K562 (cell line): ENCODE data around the gene SANBR. TPM values are rescaled to one million over a fixed set of nuclear protein-coding genes. Genes with fewer than 3 reads are reported as not detected.

Source experiments
- BRD9 ChIP-seq: fragments of 450-650 bp; IDR thresholded peaks from 2 replicates; pipeline ENCODE4 v1.6.1; 2018; ENCODE audit warnings: low read depth; ENCODE audit not compliant: partially characterized antibody
- CBX1 ChIP-seq: sonication (generic); IDR thresholded peaks from 2 replicates; pipeline ENCODE4 v1.6.1; 2016; ENCODE audit warnings: antibody characterized with exemption, low read depth, mild to moderate bottlenecking
- CBX8 ChIP-seq: fragments of 200-600 bp; sonication (generic); IDR thresholded peaks from 2 replicates; pipeline ENCODE4 v1.6.1; 2012; ENCODE audit warnings: borderline replicate concordance, mixed run types, low read depth, mild to moderate bottlenecking, moderate library complexity, mixed read lengths, low read length, control low read depth, inconsistent platforms; ENCODE audit not compliant: poor library complexity, severe bottlenecking; ENCODE audit errors: extremely low read depth
- CTCFL ChIP-seq: IDR thresholded peaks from 2 replicates; pipeline ENCODE4 v1.6.1; 2011; ENCODE audit warnings: borderline replicate concordance, low read depth, mild to moderate bottlenecking, moderate library complexity, low read length; ENCODE audit not compliant: insufficient read depth, poor library complexity, severe bottlenecking
- ETS2 ChIP-seq: IDR thresholded peaks from 2 replicates; pipeline ENCODE4 v1.6.1; 2016; ENCODE audit warnings: borderline replicate concordance, missing genetic modification characterization, mild to moderate bottlenecking, moderate library complexity, missing compliant biosample characterization; ENCODE audit not compliant: poor library complexity, severe bottlenecking
- HDAC1 ChIP-seq, 2 experiments: fragments of 450-650 bp; IDR thresholded peaks; 2 replicates each; pipeline ENCODE4 v1.6.1; 2016 to 2017; ENCODE audit warnings: inconsistent platforms in 1 of 2, mild to moderate bottlenecking in 1 of 2, moderate library complexity in 1 of 2
- KLF13 ChIP-seq: fragments of 450-650 bp; IDR thresholded peaks from 2 replicates; pipeline ENCODE4 v1.6.1; 2016; ENCODE audit warnings: missing genetic modification characterization, low read depth, mild to moderate bottlenecking, missing compliant biosample characterization, moderate library complexity, borderline replicate concordance
- MCM2 ChIP-seq: fragments of 450-650 bp; IDR thresholded peaks from 2 replicates; pipeline ENCODE4 v1.6.1; 2017; ENCODE audit warnings: low read depth, mild to moderate bottlenecking
- MCM3 ChIP-seq: fragments of 450-650 bp; IDR thresholded peaks from 2 replicates; pipeline ENCODE4 v1.6.1; 2016
- MEF2D ChIP-seq: conservative IDR thresholded peaks from 2 replicates; pipeline ENCODE4 v1.6.1; 2016; ENCODE audit warnings: low read depth, missing genetic modification characterization, missing compliant biosample characterization
- MEIS2 ChIP-seq: fragments of 450-650 bp; IDR thresholded peaks from 2 replicates; pipeline ENCODE4 v1.6.1; 2014; ENCODE audit warnings: mild to moderate bottlenecking; ENCODE audit not compliant: partially characterized antibody
- PTTG1 ChIP-seq: fragments of 450-650 bp; IDR thresholded peaks from 2 replicates; pipeline ENCODE4 v1.6.1; 2016; ENCODE audit warnings: low read depth, mild to moderate bottlenecking, missing genetic modification characterization, missing compliant biosample characterization
- SAP30 ChIP-seq: fragments of 200-600 bp; sonication (generic); IDR thresholded peaks from 2 replicates; pipeline ENCODE4 v1.6.1; 2012; ENCODE audit warnings: borderline replicate concordance, low read depth, mild to moderate bottlenecking, moderate library complexity, low read length, control low read depth, inconsistent platforms; ENCODE audit not compliant: insufficient read depth, poor library complexity, severe bottlenecking
- SRSF9 ChIP-seq: fragments of 200-400 bp; formaldehyde crosslinking; IDR thresholded peaks from 2 replicates; pipeline ENCODE4 v1.6.1; 2017; ENCODE audit warnings: low read depth, low read length, borderline replicate concordance
- TCF15 ChIP-seq: fragments of 250-450 bp; sonication (Bioruptor Pico); IDR thresholded peaks from 2 replicates; pipeline ENCODE4 v1.8.0; 2022; ENCODE audit warnings: moderate library complexity, mild to moderate bottlenecking, inconsistent platforms
- ZNF12 ChIP-seq: sonication (generic); formaldehyde crosslinking; IDR thresholded peaks from 2 replicates; pipeline ENCODE4 v1.4.0; 2020; ENCODE audit warnings: mild to moderate bottlenecking, missing genetic modification reagents
- ZNF436 ChIP-seq: fragments of 250-450, 450-650 bp; sonication (Bioruptor Pico); formaldehyde crosslinking; IDR thresholded peaks from 2 replicates; pipeline ENCODE4 v1.7.0; 2020; ENCODE audit warnings: mild to moderate bottlenecking
- polyA plus RNA-seq, 8 experiments: library from polyadenylated mRNA; depleted of rRNA in 4 of 8; stranded (reverse) in 5 of 8; unstranded in 3 of 8; fragments of >200 nt; fragmentation: Nextera tagmentation in 2 of 8; fragmentation: Illumina TruSeq in 1 of 8; extraction: Ambion mirVana in 2 of 8; extraction: Trizol in 1 of 8; gene quantifications; 2 replicates each; pipeline versions ENCODE4 v1.2.1 to v1.2.3, GENCODE V29; 2011 to 2014; ENCODE audit warnings: inconsistent platforms in 1 of 8, missing spikeins in 1 of 8
- total RNA-seq, 7 experiments: library from RNA; depleted of rRNA in 6 of 7; stranded (reverse); fragments of >200 nt in 6 of 7; fragmentation: Illumina TruSeq in 2 of 7; extraction: Trizol in 2 of 7; gene quantifications; 2 replicates each; pipeline versions ENCODE4 v1.2.1 to v1.2.3, GENCODE V29; 2011 to 2021; ENCODE audit warnings: low replicate concordance in 1 of 7
- TF ChIP-seq, protein P1 (sequence below): sonication (generic); formaldehyde crosslinking; IDR thresholded peaks from 2 replicates; pipeline ENCODE4 v1.8.1; 2023; ENCODE audit warnings: mild to moderate bottlenecking, missing genetic modification reagents, moderate library complexity
- TF ChIP-seq, protein P2 (sequence below): fragments of 250-450 bp; sonication (Bioruptor Pico); IDR thresholded peaks from 2 replicates; pipeline ENCODE4 v1.4.0; 2020

SANBR gene
- total and polyA plus RNA-seq, 9 of the 15 experiments (the other 6 are each of a cell fraction or from before 2014, with no cell fraction given): 1.5 to 7.7 (median 6.2) TPM

DNA sequence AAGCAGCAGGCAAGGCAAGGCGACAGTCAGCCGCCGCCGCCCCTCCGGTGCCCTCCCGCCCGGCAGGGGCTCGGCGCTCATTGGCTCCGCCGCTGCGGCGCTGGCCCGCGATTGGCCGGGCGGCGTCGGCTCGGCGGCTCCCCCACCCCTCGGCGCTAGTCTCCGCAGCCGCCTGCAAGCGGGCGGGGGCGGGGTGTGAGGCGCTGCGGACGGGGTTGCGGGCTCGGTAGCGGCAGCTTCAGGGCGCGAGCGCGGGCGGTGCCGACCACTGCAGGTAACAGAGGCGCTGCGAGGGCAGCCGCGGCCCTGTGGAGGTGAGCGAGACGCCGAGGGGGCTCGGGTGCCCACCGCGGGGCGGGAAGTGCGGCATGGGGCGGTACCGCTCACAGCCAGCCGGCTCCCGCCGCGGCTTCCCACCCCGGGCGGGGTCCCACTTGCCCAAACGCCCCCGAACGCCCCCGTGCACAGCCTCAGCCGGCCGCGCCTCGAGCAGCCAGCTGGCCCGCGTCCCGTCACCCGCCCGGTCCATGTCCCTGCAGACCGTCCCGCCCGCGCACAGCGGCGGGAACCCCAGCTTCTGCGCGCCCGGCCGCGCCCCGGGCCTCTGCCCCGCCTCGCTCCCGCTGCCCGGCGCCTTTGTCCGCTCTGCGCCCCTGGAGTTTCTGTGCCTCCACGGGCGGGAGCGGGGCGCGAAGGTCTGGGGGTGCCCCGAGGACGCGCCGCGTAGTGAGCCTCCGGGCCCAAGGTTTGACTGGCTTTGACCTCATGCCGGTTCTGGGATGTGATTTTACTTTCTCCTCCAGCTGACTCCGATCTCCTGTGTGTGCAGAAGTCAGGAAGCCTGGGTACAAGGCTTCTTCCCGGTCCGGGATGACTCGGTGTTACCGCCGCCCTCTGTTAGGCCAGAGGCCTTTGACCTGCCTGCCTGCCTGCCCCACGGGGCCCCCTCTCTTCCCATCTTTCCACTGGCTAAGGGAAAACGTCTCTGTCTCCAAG is at the start of gene SANBR (continued):
- TF ChIP-seq, protein P1, sequence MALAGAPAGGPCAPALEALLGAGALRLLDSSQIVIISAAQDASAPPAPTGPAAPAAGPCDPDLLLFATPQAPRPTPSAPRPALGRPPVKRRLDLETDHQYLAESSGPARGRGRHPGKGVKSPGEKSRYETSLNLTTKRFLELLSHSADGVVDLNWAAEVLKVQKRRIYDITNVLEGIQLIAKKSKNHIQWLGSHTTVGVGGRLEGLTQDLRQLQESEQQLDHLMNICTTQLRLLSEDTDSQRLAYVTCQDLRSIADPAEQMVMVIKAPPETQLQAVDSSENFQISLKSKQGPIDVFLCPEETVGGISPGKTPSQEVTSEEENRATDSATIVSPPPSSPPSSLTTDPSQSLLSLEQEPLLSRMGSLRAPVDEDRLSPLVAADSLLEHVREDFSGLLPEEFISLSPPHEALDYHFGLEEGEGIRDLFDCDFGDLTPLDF (CRISPR knock-in tag): no peak
- no peak for TF ChIP-seq ZNF12 (CRISPR knock-in tag)
- TF ChIP-seq SAP30: peak; percentile 38
- no peak for TF ChIP-seq BRD9
- no peak for TF ChIP-seq CTCFL
- no peak for TF ChIP-seq MCM3
- no peak for TF ChIP-seq ETS2 (tag)
- TF ChIP-seq, protein P2, sequence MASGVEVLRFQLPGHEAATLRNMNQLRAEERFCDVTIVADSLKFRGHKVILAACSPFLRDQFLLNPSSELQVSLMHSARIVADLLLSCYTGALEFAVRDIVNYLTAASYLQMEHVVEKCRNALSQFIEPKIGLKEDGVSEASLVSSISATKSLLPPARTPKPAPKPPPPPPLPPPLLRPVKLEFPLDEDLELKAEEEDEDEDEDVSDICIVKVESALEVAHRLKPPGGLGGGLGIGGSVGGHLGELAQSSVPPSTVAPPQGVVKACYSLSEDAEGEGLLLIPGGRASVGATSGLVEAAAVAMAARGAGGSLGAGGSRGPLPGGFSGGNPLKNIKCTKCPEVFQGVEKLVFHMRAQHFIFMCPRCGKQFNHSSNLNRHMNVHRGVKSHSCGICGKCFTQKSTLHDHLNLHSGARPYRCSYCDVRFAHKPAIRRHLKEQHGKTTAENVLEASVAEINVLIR (CRISPR knock-in tag): no peak
- no peak for TF ChIP-seq CBX8
- TF ChIP-seq MEIS2: peak; percentile 20
- no peak for TF ChIP-seq PTTG1
- no peak for TF ChIP-seq MCM2
- no peak for TF ChIP-seq ZNF436 (CRISPR knock-in tag)
- TF ChIP-seq TCF15 (CRISPR knock-in tag): no peak
- no peak for TF ChIP-seq SRSF9
- TF ChIP-seq MEF2D: no peak
- no peak for TF ChIP-seq HDAC1 (IDR thresholded peaks at IDR 0.05)
- TF ChIP-seq CBX1: no peak
- peak; percentile 58; the same call in 1 of the 2 replicates for TF ChIP-seq KLF13 (tag)
